22Rv1 (cell line): ENCODE data around the gene MAGI1.

Source experiments
- CTCF ChIP-seq: fragments of 450-650 bp; IDR thresholded peaks from 2 replicates; pipeline ENCODE4 v1.5.1; 2017; ENCODE audit warnings: mild to moderate bottlenecking
- ZFX ChIP-seq: fragments of 450-650 bp; IDR thresholded peaks from 2 replicates; pipeline ENCODE4 v1.6.1; 2017; ENCODE audit warnings: antibody characterized with exemption, borderline replicate concordance

- TF ChIP-seq CTCF (no peak), ZFX (no peak)
These were observed 139.5 kb downstream of the MAGI1 start for GRCh38 chr3:65899226-65899625.
